Measurements from ENCODE around the gene TARDBP.
"Not testable (repeated sequence)": the region's sequence is repeated elsewhere in the genome, so short reads cannot be mapped to it uniquely, and the experiment has no call there.

Gene TARDBP

GRCh38 chr1:11044086-11044848 is 31.8 kb downstream of the TARDBP start:
- no peak for DNase-seq

- no peak for DNase-seq
Observed at GRCh38 chr1:11044849-11045427, 32.5 kb downstream of the TARDBP start.

- no peak for DNase-seq
Observed at GRCh38 chr1:11045428-11046269, 33.2 kb downstream of the TARDBP start.

GRCh38 chr1:11046270-11046566 is 33.8 kb downstream of the TARDBP start:
- no peak for DNase-seq

GRCh38 chr1:11046625-11047365 is 34.3 kb downstream of the TARDBP start, which contains the start of gene MASP2:
MASP2 (minus strand) TSS chr1:11047239; CDS start chr1:11047207, 32 bp downstream.
- DNase-seq, result no peak

- not testable (repeated sequence) for DNase-seq
Observed at GRCh38 chr1:11051121-11051520, 38.7 kb downstream of the TARDBP start.

GRCh38 chr1:11051781-11052511 is 39.5 kb downstream of the TARDBP start:
- peak; percentile 49 for DNase-seq

- DNase-seq, result no peak
Observed at GRCh38 chr1:11052839-11053757, 40.6 kb downstream of the TARDBP start.

- DNase-seq, result no peak
Observed at GRCh38 chr1:11053758-11054137, 41.3 kb downstream of the TARDBP start.

GRCh38 chr1:11054181-11054580 is 41.7 kb downstream of the TARDBP start:
- DNase-seq, result no peak

GRCh38 chr1:11054666-11055065 is 42.2 kb downstream of the TARDBP start:
- no peak for DNase-seq

GRCh38 chr1:11055676-11056075 is 43.2 kb downstream of the TARDBP start:
- no peak for DNase-seq

GRCh38 chr1:11056504-11056903 is 44.0 kb downstream of the TARDBP start:
- no peak for DNase-seq

GRCh38 chr1:11057477-11057876 is 45.0 kb downstream of the TARDBP start:
- DNase-seq, result no peak

- no peak for DNase-seq
Observed at GRCh38 chr1:11058026-11058425, 45.6 kb downstream of the TARDBP start.

GRCh38 chr1:11058595-11059154 is 46.2 kb downstream of the TARDBP start:
- no peak for DNase-seq

GRCh38 chr1:11059155-11059967 is 46.9 kb downstream of the TARDBP start:
- DNase-seq, result no peak

- DNase-seq, result peak; percentile 26
Observed at GRCh38 chr1:11059968-11060830, 47.7 kb downstream of the TARDBP start, which contains the start of gene SRM. SRM (minus strand) TSS chr1:11060018; CDS start chr1:11059943, 75 bp downstream.
